ENCODE results near the gene CACNA2D4. TPM values are rescaled to one million over a fixed set of nuclear protein-coding genes. Genes with fewer than 3 reads are reported as not detected.

CACNA2D4 gene
- total RNA-seq, 1 donor from 2014 or later, result 8.6 TPM

DNA sequence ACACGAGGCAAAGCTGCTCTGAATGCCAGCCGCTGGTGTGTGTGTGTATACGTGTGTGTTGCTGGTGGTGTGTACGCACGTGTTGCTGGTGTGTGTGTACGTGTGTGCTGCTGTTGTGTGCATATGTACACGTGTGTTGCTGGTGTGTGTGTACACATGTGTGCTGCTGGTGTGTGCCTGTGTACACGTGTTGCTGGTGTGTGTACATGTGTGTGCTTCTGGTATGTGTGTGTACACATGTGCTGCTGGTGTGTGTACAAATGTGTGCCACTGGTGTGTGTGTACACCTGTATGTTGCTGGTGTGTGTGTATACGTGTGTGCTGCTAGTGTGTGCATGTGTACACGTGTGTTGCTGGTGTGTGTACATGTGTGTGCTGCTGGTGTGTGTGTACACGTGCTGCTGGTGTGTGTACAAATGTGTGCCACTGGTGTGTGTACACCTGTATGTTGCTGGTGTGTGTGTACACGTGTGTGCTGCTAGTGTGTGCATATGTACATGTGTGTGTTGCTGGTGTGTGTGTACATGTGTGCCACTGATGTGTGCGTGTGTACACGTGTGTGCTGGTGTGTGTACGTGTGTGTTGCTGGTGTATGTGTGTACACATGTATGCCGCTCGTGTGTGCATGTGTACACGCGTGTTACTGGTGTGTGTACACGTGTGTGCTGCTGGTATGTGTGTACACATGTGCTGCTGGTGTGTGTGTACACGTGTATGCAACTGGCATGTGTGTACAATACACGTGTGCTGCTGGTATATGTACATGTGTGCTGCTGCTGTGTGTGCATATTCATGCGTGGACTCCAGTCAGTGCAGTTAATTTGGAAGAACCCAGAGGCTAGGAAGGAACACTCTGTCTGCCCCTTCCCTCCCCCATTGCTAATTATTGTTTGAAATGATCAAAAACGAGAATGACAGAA is 47.2 kb downstream of the CACNA2D4 start:
- no peak for DNase-seq (ENCODE audit: low spot score)

DNA sequence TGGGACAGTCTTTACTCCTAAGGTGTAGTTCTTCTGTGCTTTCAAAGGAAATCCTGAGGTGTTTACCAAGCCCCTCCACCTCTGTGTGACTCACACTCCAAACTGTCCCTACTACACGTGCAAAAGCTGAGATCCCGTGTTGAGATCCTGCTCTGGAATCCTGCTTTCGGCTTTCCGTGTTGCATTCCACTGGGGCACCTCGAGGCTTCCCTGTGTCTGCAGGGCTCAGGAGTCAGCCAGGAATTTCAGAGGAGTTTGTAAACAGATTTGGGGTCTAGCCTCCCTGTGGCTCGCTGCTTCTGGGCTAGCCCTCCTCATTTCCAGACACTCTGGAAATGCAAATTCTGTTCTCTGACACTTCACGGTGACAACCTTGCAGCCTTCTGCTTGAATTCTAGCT is 48.4 kb downstream of the CACNA2D4 start:
- no peak for DNase-seq (ENCODE audit: low spot score)

DNA sequence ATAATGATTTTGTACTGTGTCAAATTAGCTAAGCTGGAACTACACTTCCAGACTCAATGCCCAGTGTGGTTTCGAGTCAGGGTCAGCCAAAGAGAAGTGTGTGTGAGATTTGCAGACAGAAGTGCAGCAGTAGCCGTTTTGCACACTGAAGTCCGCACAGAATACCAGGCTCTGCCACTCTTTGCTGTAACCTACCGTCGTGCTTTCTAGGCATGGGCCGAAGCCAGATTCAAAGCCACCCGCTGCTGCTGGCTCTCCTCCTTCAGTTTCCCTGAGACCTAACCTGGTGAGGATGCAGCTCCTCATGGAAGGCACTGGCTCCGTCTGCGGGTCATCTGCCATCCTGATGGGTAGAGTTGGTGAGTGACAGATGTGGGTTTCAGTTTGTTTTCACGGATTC is 49.3 kb downstream of the CACNA2D4 start:
- no peak for DNase-seq (ENCODE audit: low spot score)

- DNase-seq (ENCODE audit: low spot score), result no peak
These were observed 53.1 kb downstream of the CACNA2D4 start for GRCh38 chr12:1865284-1865866.

- no peak for DNase-seq (ENCODE audit: low spot score)
These were observed 53.6 kb downstream of the CACNA2D4 start for GRCh38 chr12:1864867-1865266.

GRCh38 chr12:1864456-1864855 is 54.0 kb downstream of the CACNA2D4 start:
- DNase-seq (ENCODE audit: low spot score), result no peak

DNA sequence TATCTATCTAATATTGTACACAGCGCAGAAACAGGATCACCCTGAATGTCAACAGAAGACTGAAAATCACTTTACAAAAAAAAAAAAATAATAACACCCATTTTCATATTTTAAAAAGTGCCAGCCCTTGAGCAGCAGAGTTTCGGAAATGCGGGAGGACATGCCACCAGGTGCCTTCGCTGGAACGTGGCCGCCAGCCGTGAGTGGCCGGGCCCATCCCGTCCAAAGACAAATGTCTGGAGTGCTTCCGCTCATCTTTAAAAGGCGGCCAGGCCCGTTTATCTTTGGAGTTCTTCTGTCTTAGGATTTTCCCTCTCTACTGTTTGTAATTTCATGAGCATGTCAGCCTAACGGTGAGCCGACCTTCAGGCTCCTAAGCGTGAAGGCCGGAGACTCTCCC is 54.6 kb downstream of the CACNA2D4 start:
- DNase-seq (ENCODE audit: low spot score), result no peak

DNA sequence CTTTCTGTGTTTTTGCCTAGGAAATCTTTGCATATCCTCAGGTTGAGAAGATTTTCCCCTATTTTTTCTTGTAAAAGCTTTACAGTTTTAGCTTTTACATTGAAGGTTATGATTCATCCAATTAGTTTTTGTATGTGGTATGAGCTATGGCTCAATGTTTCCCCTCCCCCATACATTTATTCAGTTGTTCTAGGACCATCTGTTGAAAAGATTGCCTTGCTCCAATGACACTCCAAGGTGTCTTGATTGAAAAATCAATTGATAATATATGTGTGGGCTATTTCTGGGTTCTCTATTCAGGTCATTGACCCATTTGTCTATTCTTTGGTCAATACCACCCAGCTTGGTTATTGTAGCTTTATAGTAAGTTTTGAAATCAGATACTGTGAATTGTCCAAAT is 55.5 kb downstream of the CACNA2D4 start:
- DNase-seq (ENCODE audit: low spot score), result no peak

DNA sequence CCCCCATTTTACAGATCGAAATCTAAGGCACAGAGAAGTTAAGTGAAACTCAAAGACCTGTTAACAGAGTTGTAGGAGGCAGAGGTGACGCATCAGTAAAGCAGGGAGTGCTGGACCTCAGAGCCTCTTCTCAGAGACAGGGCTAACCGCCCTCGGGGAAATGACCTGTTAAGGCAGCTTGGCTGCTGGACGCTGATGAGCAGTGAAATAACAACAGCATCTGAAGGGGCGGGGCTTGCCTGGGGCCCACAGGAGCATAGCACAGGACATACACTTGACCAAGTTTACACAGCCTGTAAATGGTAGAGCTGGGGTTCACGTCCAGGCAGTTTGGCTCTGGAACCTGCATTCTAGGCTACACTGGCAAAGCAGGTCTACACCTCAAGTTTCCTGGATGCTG is 58.8 kb downstream of the CACNA2D4 start:
- DNase-seq (ENCODE audit: low spot score), result no peak

- DNase-seq (ENCODE audit: low spot score), result no peak
These were observed 60.0 kb downstream of the CACNA2D4 start for GRCh38 chr12:1858456-1858855.

DNA sequence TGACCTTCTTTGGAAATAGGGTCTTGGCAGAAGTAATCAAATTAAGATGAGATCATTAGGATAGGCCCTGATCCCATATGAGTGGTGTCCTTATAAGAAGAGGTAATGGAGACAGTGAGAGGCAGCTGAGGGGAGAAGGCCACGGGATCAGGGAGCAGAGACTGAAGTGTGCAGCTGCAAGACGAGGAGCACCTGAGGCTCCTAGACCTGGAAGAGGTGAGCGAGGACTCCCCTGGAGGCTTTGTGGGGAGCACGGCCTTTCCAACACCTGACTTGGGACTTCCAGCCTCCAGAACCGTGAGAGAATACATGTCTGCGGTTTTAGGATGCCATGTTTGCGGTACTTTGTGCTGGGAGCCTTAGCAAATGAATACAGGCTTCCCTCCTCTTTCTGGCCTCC is 60.6 kb downstream of the CACNA2D4 start:
- DNase-seq (ENCODE audit: low spot score), result no peak

DNA sequence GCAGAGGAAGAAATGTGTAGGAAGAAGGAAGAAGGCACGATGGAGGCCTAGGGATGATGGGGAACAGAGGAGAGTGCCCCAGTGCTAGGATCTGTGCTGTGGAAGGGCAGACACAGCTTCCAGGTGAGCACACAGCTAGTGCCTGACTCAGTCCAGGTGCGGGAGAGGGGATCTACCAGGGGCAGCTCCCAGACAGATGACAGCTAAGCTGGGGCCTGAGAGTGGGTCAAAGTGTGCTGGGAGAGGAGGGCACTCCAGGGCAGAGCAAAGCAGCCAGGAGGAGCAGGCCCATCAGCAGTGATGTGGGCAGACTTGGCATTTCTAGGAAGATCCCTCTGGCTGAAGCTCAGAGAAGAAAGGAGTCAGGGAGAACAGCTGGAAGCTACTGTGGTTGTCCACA is 61.4 kb downstream of the CACNA2D4 start:
- no peak for DNase-seq (ENCODE audit: low spot score)

DNA sequence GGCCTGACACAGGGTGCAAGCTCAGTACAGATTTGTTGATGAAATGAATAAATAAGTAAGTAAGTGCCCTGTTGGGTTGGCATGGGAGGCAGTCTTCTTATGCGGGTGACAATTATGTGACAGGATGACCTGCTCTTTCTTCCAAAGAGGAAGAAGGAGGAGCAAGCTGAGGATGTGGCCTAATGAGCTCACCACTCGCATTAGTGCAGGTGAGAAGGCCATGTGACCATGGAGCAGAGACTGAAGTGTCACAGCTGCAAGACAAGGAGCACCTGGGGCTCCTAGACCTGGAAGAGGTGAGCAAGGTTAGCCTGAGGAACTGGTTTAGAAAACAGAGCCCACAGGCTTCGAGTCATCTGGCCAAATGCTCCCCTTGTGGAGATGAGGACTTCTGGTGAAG is 63.2 kb downstream of the CACNA2D4 start:
- no peak for DNase-seq (ENCODE audit: low spot score)

GRCh38 chr12:1853716-1854115 is 64.7 kb downstream of the CACNA2D4 start:
- DNase-seq (ENCODE audit: low spot score), result no peak

DNA sequence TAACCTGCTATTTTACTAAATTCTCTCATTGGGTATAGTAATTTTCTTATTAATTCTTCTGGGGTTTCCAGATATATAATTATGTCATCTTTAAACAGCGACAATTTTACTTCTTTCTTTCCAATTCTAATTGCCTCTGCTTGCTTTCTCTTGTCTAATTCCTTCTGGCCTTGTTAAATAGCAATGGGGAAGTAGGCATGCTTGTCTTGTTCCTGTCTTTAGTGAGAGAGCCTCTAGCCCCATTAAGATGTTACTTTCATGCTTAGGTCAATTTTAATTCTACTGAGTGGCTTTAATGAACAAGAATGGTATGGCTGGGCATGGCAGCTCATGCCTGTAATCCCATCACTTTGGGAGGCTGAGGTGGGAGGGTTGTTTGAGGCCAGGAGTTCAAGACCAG is 66.4 kb downstream of the CACNA2D4 start:
- DNase-seq (ENCODE audit: low spot score), result no peak

GRCh38 chr12:1851151-1851701 is 67.2 kb downstream of the CACNA2D4 start:
- DNase-seq (ENCODE audit: low spot score), result no peak

GRCh38 chr12:1848745-1849144 is 69.7 kb downstream of the CACNA2D4 start:
- DNase-seq (ENCODE audit: low spot score), result no peak

DNA sequence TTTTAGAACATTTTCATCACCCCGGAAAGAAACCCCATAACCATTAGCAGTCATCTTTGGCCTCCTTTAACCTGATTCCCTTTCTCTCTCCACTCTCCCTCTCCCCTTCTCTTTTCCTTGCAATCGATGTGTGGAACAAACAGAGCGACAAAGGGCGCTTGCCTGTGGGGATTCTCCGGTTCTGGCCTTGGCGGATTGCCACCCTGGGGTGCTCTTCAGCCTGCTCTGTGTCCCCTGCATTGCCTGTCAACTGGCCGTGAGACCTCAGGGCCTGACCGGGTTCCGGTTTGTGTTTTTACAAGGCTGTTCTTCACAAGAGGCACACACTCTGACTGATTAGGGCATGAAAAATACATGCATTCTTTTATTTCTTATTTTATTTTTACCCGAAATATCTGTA is 70.3 kb downstream of the CACNA2D4 start:
- no peak for DNase-seq (ENCODE audit: low spot score)

- DNase-seq (ENCODE audit: low spot score), result no peak
These were observed 71.0 kb downstream of the CACNA2D4 start for GRCh38 chr12:1847411-1847810.

DNA sequence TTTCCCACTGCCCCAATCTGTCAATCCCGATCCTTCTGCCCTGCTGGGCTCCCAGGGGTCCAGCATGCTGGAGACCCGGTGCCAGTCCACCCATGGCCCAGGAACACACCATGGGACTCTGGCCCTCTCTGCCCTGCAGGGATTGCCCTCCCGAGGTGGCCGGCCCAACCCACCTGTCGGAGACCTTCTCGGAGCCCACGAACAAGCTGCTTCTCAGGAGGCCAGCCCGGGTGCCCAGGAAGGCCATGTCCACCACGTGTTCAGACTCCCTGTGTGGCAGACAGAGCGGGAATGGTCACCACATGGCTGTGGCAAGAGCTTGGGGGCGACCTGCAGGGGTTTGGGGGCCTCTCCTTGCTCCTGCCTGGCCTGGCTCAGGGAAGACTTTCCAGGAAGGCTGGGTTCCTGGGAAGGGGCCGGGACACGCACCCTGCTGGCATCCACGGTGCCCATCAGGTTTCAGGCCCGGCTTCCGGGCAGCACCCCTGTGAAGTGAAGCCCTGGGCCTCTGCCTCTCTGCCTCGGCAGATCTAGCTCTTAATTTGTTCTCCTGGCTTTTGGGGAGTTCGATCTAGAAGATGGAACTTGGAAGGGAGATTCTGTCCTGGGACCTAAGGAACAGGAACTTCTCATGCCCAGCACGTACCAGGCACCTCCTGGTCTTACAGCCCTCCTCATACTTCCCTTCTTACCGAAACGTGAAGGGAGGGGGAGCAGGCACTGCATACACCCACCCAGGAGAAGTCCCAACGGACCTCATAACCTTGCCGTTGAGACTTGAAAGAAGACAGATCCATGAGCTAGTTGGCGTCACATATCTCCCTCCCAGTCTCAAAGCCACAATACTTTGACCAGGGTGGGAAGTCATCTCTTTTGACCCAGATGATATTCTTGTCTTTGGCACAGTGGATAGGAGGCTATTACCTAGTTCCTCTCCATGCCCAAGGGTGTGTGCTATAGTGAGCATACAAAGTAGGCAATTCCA is 71.7 kb downstream of the CACNA2D4 start:
- no peak for DNase-seq (ENCODE audit: low spot score)

GRCh38 chr12:1845886-1846285 is 72.6 kb downstream of the CACNA2D4 start:
- DNase-seq (ENCODE audit: low spot score), result no peak

DNA sequence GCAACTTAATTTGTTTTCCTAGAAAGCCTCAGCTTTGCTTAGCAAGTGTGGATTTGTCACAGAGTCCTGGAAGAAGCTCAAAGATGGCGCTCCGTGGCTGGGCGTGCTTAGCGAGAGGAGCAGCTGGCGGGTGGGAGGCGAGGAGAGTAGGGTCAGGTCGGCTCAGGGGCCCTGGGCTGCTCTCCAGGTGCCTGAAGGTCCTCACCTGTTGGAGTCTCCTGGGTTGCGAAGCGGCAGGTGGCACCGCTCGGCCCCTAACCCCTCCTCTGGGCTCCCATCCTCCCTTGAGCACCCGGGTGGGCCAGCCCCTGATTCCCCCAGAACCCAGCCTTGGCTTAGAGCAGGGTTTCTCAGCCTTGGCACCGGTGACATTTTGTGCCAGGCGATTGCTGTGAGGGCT is 73.0 kb downstream of the CACNA2D4 start:
- no peak for DNase-seq (ENCODE audit: low spot score)
